ENCODE measurements around the gene ADGRV1.

DNA sequence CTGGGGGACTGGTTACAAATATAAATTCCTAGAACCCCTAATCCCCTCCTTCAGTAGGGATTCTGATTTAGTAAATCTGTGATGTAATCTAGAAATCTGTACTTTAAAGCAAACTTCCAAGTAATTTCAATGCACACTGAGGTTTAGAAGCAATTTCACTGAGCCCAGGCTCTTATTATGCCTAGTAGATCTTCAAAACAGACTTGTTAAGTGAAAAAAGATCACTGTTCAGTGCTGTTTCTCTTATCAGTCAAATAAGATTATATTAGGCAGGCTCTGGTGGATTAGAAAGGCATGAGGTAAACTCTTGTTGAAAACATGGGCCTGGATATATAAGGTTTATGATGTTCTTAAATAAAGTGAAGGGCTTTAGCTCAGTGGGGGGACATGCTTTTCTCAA lies 293.9 kb downstream of the ADGRV1 start:
- TF ChIP-seq, protein P1, sequence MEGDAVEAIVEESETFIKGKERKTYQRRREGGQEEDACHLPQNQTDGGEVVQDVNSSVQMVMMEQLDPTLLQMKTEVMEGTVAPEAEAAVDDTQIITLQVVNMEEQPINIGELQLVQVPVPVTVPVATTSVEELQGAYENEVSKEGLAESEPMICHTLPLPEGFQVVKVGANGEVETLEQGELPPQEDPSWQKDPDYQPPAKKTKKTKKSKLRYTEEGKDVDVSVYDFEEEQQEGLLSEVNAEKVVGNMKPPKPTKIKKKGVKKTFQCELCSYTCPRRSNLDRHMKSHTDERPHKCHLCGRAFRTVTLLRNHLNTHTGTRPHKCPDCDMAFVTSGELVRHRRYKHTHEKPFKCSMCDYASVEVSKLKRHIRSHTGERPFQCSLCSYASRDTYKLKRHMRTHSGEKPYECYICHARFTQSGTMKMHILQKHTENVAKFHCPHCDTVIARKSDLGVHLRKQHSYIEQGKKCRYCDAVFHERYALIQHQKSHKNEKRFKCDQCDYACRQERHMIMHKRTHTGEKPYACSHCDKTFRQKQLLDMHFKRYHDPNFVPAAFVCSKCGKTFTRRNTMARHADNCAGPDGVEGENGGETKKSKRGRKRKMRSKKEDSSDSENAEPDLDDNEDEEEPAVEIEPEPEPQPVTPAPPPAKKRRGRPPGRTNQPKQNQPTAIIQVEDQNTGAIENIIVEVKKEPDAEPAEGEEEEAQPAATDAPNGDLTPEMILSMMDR (conservative IDR thresholded peaks at IDR 0.05; ENCODE audit: low read length) = no peak
- no peak for TF ChIP-seq EZH2phosphoT487 (IDR thresholded peaks at IDR 0.05; ENCODE audit: borderline replicate concordance)

Measured in Loucy (cell line).